ENCODE results near the gene LRRC4C. TPM values are rescaled to one million over a fixed set of nuclear protein-coding genes. Genes with fewer than 3 reads are reported as not detected.

LRRC4C gene
- total RNA-seq, 2 donors from 2014 or later, result 2.7 to 2.8 TPM

- H3K36me3 ChIP-seq, result no peaks in the 10 kb centered on the region
- no peaks in the 10 kb centered on the region for H3K9me3 ChIP-seq
- H3K27me3 ChIP-seq, result no peaks in the 10 kb centered on the region
- no peak overlapping the region for H3K4me3 ChIP-seq
- no peak for TF ChIP-seq CTCF (IDR thresholded peaks at IDR 0.05)
- H3K4me1 ChIP-seq, result no peaks in the 10 kb centered on the region
- H3K27ac ChIP-seq, result no peak overlapping the region
- no peak for DNase-seq (ENCODE audit: low spot score)
Measured at GRCh38 chr11:41400124-41400523, 59.3 kb downstream of the LRRC4C start.

GRCh38 chr11:41399323-41399722 lies 60.1 kb downstream of the LRRC4C start:
- H3K27ac ChIP-seq, result no peak overlapping the region
- TF ChIP-seq CTCF (IDR thresholded peaks at IDR 0.05), result no peak
- H3K4me1 ChIP-seq, result no peaks in the 10 kb centered on the region
- no peaks in the 10 kb centered on the region for H3K9me3 ChIP-seq
- no peak for DNase-seq (ENCODE audit: low spot score)
- H3K4me3 ChIP-seq, result no peak overlapping the region
- H3K27me3 ChIP-seq, result no peaks in the 10 kb centered on the region
- no peaks in the 10 kb centered on the region for H3K36me3 ChIP-seq

GRCh38 chr11:41398175-41398574 lies 61.3 kb downstream of the LRRC4C start:
- H3K36me3 ChIP-seq, result no peaks in the 10 kb centered on the region
- no peaks in the 10 kb centered on the region for H3K27me3 ChIP-seq
- H3K4me1 ChIP-seq, result no peaks in the 10 kb centered on the region
- no peak overlapping the region for H3K4me3 ChIP-seq
- no peak for TF ChIP-seq CTCF (IDR thresholded peaks at IDR 0.05)
- H3K9me3 ChIP-seq, result no peaks in the 10 kb centered on the region
- DNase-seq (ENCODE audit: low spot score), result no peak
- H3K27ac ChIP-seq, result no peak overlapping the region

- Histone ChIP-seq H3K36me3 (no peaks in the 10 kb centered on the region), H3K27me3 (no peaks in the 10 kb centered on the region), H3K4me1 (peaks cover 0 to 11% of the 10 kb centered on the region in 2 donors), H3K27ac (no peak overlapping the region), H3K4me3 (no peak overlapping the region), H3K9me3 (no peaks in the 10 kb centered on the region)
- no peak for TF ChIP-seq CTCF (IDR thresholded peaks at IDR 0.05)
- no peak for DNase-seq (ENCODE audit: low spot score)
Measured at GRCh38 chr11:41394521-41395195, 64.8 kb downstream of the LRRC4C start.

GRCh38 chr11:41392596-41392995 lies 66.9 kb downstream of the LRRC4C start:
- DNase-seq (ENCODE audit: low spot score), result no peak
- no peaks in the 10 kb centered on the region for H3K9me3 ChIP-seq
- no peaks in the 10 kb centered on the region for H3K27me3 ChIP-seq
- H3K36me3 ChIP-seq, result no peaks in the 10 kb centered on the region
- H3K4me1 ChIP-seq, result peaks cover 0 to 11% of the 10 kb centered on the region in 2 donors
- TF ChIP-seq CTCF (IDR thresholded peaks at IDR 0.05), result no peak
- no peak overlapping the region for H3K27ac ChIP-seq
- no peak overlapping the region for H3K4me3 ChIP-seq

- H3K27me3 ChIP-seq, result no peaks in the 10 kb centered on the region
- H3K9me3 ChIP-seq, result no peaks in the 10 kb centered on the region
- H3K4me3 ChIP-seq, result no peak overlapping the region
- TF ChIP-seq CTCF (IDR thresholded peaks at IDR 0.05), result no peak
- no peaks in the 10 kb centered on the region for H3K36me3 ChIP-seq
- H3K4me1 ChIP-seq, result peaks cover 0 to 11% of the 10 kb centered on the region in 2 donors
- H3K27ac ChIP-seq, result no peak overlapping the region
- no peak for DNase-seq (ENCODE audit: low spot score)
Measured at GRCh38 chr11:41389623-41390130, 69.8 kb downstream of the LRRC4C start.

Measured in right atrium auricular region (tissue), 2 donors.